AG04449 (cell line): Measurements from ENCODE around the gene CDKL4.

Experiments used
- CTCF ChIA-PET: fragments of 350-600 bp; formaldehyde crosslinking; extraction: SDS; loops from one replicate; lab custom pipeline; 2021; ENCODE audit warnings: antibody characterized with exemption; lab: Yijun Ruan, JAX
- POLR2A ChIA-PET: fragments of 400-600, 350-600 bp; formaldehyde crosslinking; extraction: SDS; loops from one replicate; lab custom pipeline; 2020; ENCODE audit warnings: antibody characterized with exemption, inconsistent platforms; lab: Yijun Ruan, JAX
- DNase-seq: peaks from one replicate; pipeline ENCODE4 v3.0.0-alpha.2; 2010; ENCODE audit warnings: low read depth, low spot score
- H3K4me3 ChIP-seq: 2 replicates; pipeline ENCODE4 v1.5.1; 2011; ENCODE audit warnings: low read depth, mild to moderate bottlenecking, control low read depth, low read length
- CTCF ChIP-seq: IDR thresholded peaks from one replicate; pipeline ENCODE4 v1.5.1; 2011; ENCODE audit warnings: mild to moderate bottlenecking, moderate library complexity, low read length, control low read depth, inconsistent platforms; ENCODE audit not compliant: insufficient read depth; ENCODE audit errors: missing control alignments

CDKL4 gene

GRCh38 chr2:39194686-39195085, 49.1 kb downstream of the CDKL4 start:
- ChIA-PET POLR2A (no interaction called here), CTCF (interaction anchor here (0.8 to 2.6 kb wide), 2 partner anchors 24 to 34 kb away, joined by 3 to 12 read pairs; no protein-coding TSS in a partner anchor)
- no peak overlapping the region for H3K4me3 ChIP-seq
- TF ChIP-seq CTCF: no peak
- no peak for DNase-seq

DNA sequence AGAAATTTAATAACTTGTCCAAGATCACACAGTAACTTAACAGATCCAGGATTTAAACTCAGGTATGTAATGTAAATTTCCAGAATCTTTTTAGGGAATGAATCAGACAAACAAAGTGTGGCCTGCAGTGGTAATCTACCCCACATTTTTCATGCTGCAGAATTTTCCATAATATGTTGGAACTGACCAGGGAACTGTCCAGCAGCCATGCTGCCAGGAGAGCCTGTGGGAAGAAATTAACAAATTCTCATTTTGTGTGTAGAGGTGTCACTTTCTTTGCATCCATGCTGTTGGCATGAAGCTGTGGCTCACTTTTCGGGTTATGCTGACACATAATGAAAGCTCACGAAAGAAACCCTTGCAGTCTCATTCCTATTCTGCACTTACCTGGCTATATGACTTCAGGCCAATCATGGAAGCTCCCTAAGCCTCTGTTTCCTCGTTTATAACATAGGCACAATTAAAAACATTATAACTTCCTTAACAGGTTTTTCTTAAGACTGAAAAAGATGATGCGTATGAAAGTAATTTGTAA, 54.7 kb downstream of the CDKL4 start:
- DNase-seq: no peak
- ChIA-PET POLR2A (no interaction called here), CTCF (interaction anchor here (1.3 kb wide), 1 partner anchor 130 kb away, joined by 3 read pairs; no protein-coding TSS in a partner anchor)
- TF ChIP-seq CTCF: no peak
- no peak overlapping the region for H3K4me3 ChIP-seq

- ChIA-PET POLR2A (no interaction called here), CTCF (interaction anchor here (1.1 kb wide), 1 partner anchor 46 kb away, joined by 4 read pairs; no protein-coding TSS in a partner anchor)
- H3K4me3 ChIP-seq: no peak overlapping the region
- no peak for TF ChIP-seq CTCF
- no peak for DNase-seq
Observed at GRCh38 chr2:39183673-39184072, 60.1 kb downstream of the CDKL4 start.

DNA sequence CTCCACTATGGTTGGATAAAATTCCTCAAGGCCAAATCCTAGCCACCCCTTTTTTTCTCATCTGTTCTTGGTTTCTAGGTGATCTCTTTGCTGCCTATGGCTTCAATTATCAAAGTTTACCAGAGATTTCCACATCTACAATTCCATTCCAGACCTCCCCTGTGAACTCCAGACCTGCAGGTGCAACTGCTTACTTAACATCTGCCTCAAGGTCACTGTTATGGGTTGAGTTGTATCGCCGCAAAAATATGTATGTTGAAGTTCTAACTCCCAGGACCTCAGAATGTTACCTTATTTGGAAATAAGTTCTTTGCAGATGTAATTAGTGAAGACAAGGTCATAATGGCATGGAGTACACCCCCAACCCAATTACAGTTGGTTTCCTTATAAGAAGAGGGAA, 62.5 kb downstream of the CDKL4 start:
- no peak for DNase-seq
- ChIA-PET POLR2A (no interaction called here), CTCF (no interaction called here)
- no peak for TF ChIP-seq CTCF
- H3K4me3 ChIP-seq: no peak overlapping the region

GRCh38 chr2:39179974-39180960, 63.5 kb downstream of the CDKL4 start:
- CTCF ChIA-PET: interaction anchor here (1.0 kb wide), 1 partner anchor 118 kb away, joined by 3 read pairs; no protein-coding TSS in a partner anchor
- TF ChIP-seq CTCF: no peak
- POLR2A ChIA-PET: no interaction called here
- H3K4me3 ChIP-seq: no peak overlapping the region
- no peak for DNase-seq

GRCh38 chr2:39178756-39179155, 65.0 kb downstream of the CDKL4 start:
- ChIA-PET POLR2A (no interaction called here), CTCF (no interaction called here)
- no peak overlapping the region for H3K4me3 ChIP-seq
- TF ChIP-seq CTCF: no peak
- DNase-seq: no peak
